Upper lobe of right lung (tissue), 1 donor: Measurements from ENCODE around the gene PPP1R12A. TPM values are rescaled to one million over a fixed set of nuclear protein-coding genes. Genes with fewer than 3 reads are reported as not detected.

ENCODE experiments used
- ATAC-seq: fragments of 200-7000 bp; cut with Tn5 transposase; one replicate; pipeline ENCODE4 v1.9.1; 2020; ENCODE audit warnings: mild to moderate bottlenecking, moderate library complexity
- DNase-seq: peaks from one replicate; pipeline ENCODE4 v3.0.0-alpha.2; 2020
- H3K27ac ChIP-seq: fragments of 200-600 bp; one replicate; pipeline ENCODE4 v1.8.0; 2022
- H3K27me3 ChIP-seq: fragments of 200-600 bp; one replicate; pipeline ENCODE4 v1.8.0; 2022; ENCODE audit warnings: mild to moderate bottlenecking
- H3K36me3 ChIP-seq: fragments of 200-600 bp; one replicate; pipeline ENCODE4 v1.8.0; 2022
- H3K4me1 ChIP-seq: fragments of 200-600 bp; one replicate; pipeline ENCODE4 v1.8.0; 2022
- H3K4me3 ChIP-seq: fragments of 200-600 bp; one replicate; pipeline ENCODE4 v1.8.0; 2022; ENCODE audit warnings: mild to moderate bottlenecking
- H3K9me3 ChIP-seq: fragments of 200-600 bp; one replicate; pipeline ENCODE4 v1.8.0; 2022
- intact Hi-C: fragments of 100-400 bp; cut with DNase I; formaldehyde crosslinking; loops from one replicate; pipeline ENCODE4 v1.11.0; 2022
- total RNA-seq: library from RNA; stranded (reverse); fragmentation: NEBNext Ultra II Directional; extraction: Animal tissue kit (Norgen Biotek cat#: 25700); gene quantifications from one replicate; pipeline ENCODE4 v1.2.1, GENCODE V29; 2021
- TF ChIP-seq, protein P1 (sequence below): fragments of 200-600 bp; IDR thresholded peaks from one replicate; pipeline ENCODE4 v1.8.0; 2022; ENCODE audit warnings: antibody characterized with exemption
- donor health status: DM: no; HTN: yes; CAD: no; lungs with severe emphysema.

PPP1R12A gene
- total RNA-seq, 1 donor from 2014 or later: 80.4 TPM

DNA sequence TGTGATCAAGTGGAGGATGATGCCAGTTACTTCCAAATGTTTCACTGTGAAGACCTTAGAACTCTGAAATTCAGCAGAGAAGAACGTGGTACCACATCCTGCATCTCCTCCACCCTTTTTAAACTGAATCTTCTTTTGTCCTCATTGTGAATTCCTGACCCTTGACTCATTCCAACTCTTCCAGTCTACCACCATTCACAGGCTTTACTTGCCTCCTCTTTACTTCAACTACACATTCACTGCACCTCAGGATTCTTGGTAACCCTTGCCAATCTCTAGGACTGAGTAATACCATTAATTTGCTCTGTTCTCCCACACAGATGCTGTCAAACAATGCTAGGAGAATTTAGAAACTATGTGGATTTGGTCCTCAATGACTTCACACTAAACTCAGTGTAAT lies 37.3 kb downstream of the PPP1R12A start:
- no peak overlapping the region for H3K27ac ChIP-seq
- peaks cover 13% of the 10 kb centered on the region for H3K4me1 ChIP-seq
- intact Hi-C loops: no loop called here
- DNase-seq (no peak), ATAC-seq (no peak)
- TF ChIP-seq, protein P1, sequence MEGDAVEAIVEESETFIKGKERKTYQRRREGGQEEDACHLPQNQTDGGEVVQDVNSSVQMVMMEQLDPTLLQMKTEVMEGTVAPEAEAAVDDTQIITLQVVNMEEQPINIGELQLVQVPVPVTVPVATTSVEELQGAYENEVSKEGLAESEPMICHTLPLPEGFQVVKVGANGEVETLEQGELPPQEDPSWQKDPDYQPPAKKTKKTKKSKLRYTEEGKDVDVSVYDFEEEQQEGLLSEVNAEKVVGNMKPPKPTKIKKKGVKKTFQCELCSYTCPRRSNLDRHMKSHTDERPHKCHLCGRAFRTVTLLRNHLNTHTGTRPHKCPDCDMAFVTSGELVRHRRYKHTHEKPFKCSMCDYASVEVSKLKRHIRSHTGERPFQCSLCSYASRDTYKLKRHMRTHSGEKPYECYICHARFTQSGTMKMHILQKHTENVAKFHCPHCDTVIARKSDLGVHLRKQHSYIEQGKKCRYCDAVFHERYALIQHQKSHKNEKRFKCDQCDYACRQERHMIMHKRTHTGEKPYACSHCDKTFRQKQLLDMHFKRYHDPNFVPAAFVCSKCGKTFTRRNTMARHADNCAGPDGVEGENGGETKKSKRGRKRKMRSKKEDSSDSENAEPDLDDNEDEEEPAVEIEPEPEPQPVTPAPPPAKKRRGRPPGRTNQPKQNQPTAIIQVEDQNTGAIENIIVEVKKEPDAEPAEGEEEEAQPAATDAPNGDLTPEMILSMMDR: no peak
- no peaks in the 10 kb centered on the region for H3K9me3 ChIP-seq
- H3K36me3 ChIP-seq: no peaks in the 10 kb centered on the region
- H3K4me3 ChIP-seq: no peak overlapping the region
- H3K27me3 ChIP-seq: no peaks in the 10 kb centered on the region

DNA sequence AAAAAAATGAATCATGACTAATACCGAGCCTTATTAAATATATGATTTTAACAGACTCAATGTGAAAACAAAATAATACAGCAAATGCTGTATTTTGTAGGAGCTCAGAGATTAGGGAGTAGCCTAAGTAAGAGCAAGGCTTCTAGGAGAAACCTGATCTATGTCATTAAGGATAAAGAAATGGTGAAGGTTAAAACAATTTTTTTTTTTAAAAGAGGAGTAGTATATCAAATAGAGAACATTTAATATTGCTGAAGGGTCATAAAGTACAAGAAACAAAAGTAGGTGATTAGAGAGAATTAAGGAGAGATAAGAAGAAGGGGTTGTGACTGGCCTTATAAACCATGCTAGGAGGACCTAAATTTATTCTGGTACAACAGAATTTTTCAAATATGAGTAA lies 39.1 kb downstream of the PPP1R12A start:
- Histone ChIP-seq H3K4me3 (no peak overlapping the region), H3K27ac (no peak overlapping the region), H3K4me1 (no peaks in the 10 kb centered on the region), H3K27me3 (no peaks in the 10 kb centered on the region), H3K36me3 (no peaks in the 10 kb centered on the region), H3K9me3 (no peaks in the 10 kb centered on the region)
- intact Hi-C loops: no loop called here
- TF ChIP-seq, protein P1: no peak
- DNase-seq (no peak), ATAC-seq (no peak)

DNA sequence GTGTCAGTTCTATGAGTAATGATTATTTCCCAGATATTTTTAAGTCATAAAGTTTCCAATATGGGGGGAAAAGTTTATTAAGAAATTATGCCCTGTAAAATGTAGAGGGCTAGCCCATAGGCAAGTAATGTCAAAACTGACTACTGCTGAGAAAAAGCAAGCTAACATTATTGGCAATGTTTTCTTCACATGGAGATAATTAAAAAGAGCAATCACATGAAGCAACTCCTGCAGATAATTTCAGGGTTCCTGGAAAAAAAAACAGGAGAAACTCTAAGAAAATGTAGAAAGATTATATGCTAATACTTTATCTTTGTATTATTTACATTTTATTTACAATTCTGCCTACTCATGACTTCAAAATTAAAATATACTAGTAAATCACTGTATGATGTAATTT lies 39.8 kb downstream of the PPP1R12A start:
- H3K36me3 ChIP-seq: no peaks in the 10 kb centered on the region
- no peaks in the 10 kb centered on the region for H3K4me1 ChIP-seq
- no peak overlapping the region for H3K27ac ChIP-seq
- ATAC-seq (no peak), DNase-seq (no peak)
- H3K4me3 ChIP-seq: no peak overlapping the region
- H3K27me3 ChIP-seq: no peaks in the 10 kb centered on the region
- no peaks in the 10 kb centered on the region for H3K9me3 ChIP-seq
- TF ChIP-seq, protein P1: no peak
- intact Hi-C loops: no loop called here

DNA sequence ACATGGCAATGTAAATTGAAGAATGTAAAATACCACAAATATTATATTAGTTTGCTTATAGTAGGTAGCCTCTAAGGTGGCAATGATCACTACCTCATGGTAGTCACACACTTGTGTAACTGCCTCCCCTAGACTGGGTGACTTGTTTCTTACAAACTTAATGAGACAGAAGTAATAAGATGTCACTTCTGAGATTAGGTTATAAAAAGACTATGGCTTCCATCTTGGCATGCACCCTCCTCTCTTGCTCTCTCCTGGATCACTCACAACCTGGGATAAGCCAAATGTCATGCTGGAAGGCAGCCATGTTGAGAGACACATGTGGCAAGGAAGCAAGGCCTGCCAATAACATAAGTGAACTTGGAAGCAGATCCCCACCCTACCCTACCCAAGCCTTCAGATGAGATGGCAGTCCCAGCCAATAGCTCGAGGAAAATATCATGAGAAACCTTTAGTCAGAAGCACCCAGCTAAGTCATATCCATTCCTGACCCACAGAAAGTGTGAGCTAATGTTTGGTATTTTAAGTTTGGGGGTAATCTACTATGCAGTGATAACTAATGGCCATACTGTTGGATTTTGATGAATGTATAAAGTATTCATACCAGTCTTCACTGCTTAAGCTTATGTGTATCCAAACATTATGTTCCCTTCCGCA lies 43.3 kb downstream of the PPP1R12A start:
- Histone ChIP-seq H3K4me3 (no peak overlapping the region), H3K36me3 (no peaks in the 10 kb centered on the region), H3K9me3 (no peaks in the 10 kb centered on the region), H3K27me3 (no peaks in the 10 kb centered on the region), H3K27ac (no peak overlapping the region), H3K4me1 (peaks cover 19% of the 10 kb centered on the region)
- intact Hi-C loops: no loop called here
- ATAC-seq (no peak), DNase-seq (no peak)
- TF ChIP-seq, protein P1: no peak

DNA sequence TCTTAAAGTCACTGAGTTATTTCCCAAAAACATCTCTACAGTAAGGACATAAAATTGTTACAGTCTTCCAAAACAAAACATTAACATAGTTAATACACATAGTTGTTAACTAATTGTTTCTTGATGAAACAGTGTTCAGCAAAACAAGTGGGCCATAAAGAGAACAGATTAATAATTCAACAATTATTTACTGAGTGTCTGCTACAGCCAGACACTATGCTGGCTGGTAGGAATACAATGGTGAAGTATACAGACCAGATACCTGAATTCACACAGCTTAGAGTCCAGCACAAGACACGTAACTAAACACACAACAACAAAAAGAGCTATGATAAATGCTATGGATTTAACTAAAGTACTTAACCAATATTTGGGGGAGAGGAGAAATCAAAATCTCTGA lies 47.0 kb downstream of the PPP1R12A start:
- H3K27me3 ChIP-seq: no peaks in the 10 kb centered on the region
- no peaks in the 10 kb centered on the region for H3K9me3 ChIP-seq
- no peaks in the 10 kb centered on the region for H3K36me3 ChIP-seq
- intact Hi-C loops: no loop called here
- ATAC-seq (no peak), DNase-seq (no peak)
- H3K4me1 ChIP-seq: peaks cover 40% of the 10 kb centered on the region
- no peak overlapping the region for H3K4me3 ChIP-seq
- TF ChIP-seq, protein P1: no peak
- H3K27ac ChIP-seq: no peak overlapping the region
